HepG2 (cell line): ENCODE data around the gene MRPL10. TPM values are rescaled to one million over a fixed set of nuclear protein-coding genes. Genes with fewer than 3 reads are reported as not detected.

ENCODE experiments used
- ATAD3A ChIP-seq: sonication (generic); formaldehyde crosslinking; IDR thresholded peaks from 2 replicates; pipeline ENCODE4 v1.4.0; 2020; ENCODE audit warnings: missing genetic modification reagents
- ATF4 ChIP-seq, 2 experiments: fragments of 450-650 bp in 1 of 2; sonication (generic) in 1 of 2; formaldehyde crosslinking; IDR thresholded peaks; 2 replicates each; pipeline versions ENCODE4 v1.5.0 to v1.8.0; 2020 to 2022; ENCODE audit warnings: mild to moderate bottlenecking in 1 of 2, missing genetic modification reagents in 1 of 2
- CSRNP1 ChIP-seq: sonication (generic); formaldehyde crosslinking; IDR thresholded peaks from 2 replicates; pipeline ENCODE4 v1.8.1; 2023; ENCODE audit warnings: mild to moderate bottlenecking, missing genetic modification reagents
- DMAP1 ChIP-seq: IDR thresholded peaks from 2 replicates; pipeline ENCODE4 v1.6.1; 2016
- DNMT3B ChIP-seq: conservative IDR thresholded peaks from 2 replicates; pipeline ENCODE4 v1.6.1; 2016; ENCODE audit warnings: missing biosample characterization, control low read depth
- MED1 ChIP-seq: sonication (generic); formaldehyde crosslinking; IDR thresholded peaks from 2 replicates; pipeline ENCODE4 v1.4.0; 2020; ENCODE audit warnings: missing genetic modification reagents
- NR2F6 ChIP-seq, 2 experiments: IDR thresholded peaks; 2 replicates each; pipeline ENCODE4 v1.6.1; 2016; ENCODE audit warnings: antibody characterized with exemption in 1 of 2, mild to moderate bottlenecking in 1 of 2
- PHF8 ChIP-seq: sonication (generic); formaldehyde crosslinking; IDR thresholded peaks from 2 replicates; pipeline ENCODE4 v1.5.0; 2020; ENCODE audit warnings: missing genetic modification reagents
- STAG1 ChIP-seq: sonication (generic); formaldehyde crosslinking; IDR thresholded peaks from 2 replicates; pipeline ENCODE4 v1.4.0; 2020; ENCODE audit warnings: missing genetic modification reagents
- TBX3 ChIP-seq: fragments of 450-650 bp; IDR thresholded peaks from 2 replicates; pipeline ENCODE4 v1.6.1; 2017; ENCODE audit warnings: antibody characterized with exemption, mild to moderate bottlenecking, inconsistent platforms, borderline replicate concordance
- TEAD2 ChIP-seq: sonication (generic); formaldehyde crosslinking; IDR thresholded peaks from 2 replicates; pipeline ENCODE4 v1.9.0; 2021; ENCODE audit warnings: missing genetic modification reagents
- TSC22D2 ChIP-seq: sonication (generic); formaldehyde crosslinking; IDR thresholded peaks from 2 replicates; pipeline ENCODE4 v1.5.1; 2020; ENCODE audit warnings: missing genetic modification reagents, mild to moderate bottlenecking, borderline replicate concordance
- ZBTB26 ChIP-seq: IDR thresholded peaks from 2 replicates; pipeline ENCODE4 v1.6.1; 2016; ENCODE audit warnings: missing compliant biosample characterization, missing genetic modification reagents, borderline replicate concordance
- ZFYVE20 ChIP-seq: sonication (generic); formaldehyde crosslinking; IDR thresholded peaks from 2 replicates; pipeline ENCODE4 v1.8.0; 2023; ENCODE audit warnings: low read depth, mild to moderate bottlenecking, moderate library complexity, missing genetic modification reagents, borderline replicate concordance
- ZNF136 ChIP-seq: sonication (generic); formaldehyde crosslinking; IDR thresholded peaks from 2 replicates; pipeline ENCODE4 v1.8.1; 2022; ENCODE audit warnings: low read depth, mild to moderate bottlenecking, moderate library complexity, missing genetic modification reagents
- ZNF446 ChIP-seq: sonication (generic); formaldehyde crosslinking; IDR thresholded peaks from 2 replicates; pipeline ENCODE4 v1.5.0; 2020; ENCODE audit warnings: mild to moderate bottlenecking, missing genetic modification reagents
- ZNF577 ChIP-seq: sonication (generic); formaldehyde crosslinking; IDR thresholded peaks from 2 replicates; pipeline ENCODE4 v1.4.0; 2020; ENCODE audit warnings: mild to moderate bottlenecking, low read depth, missing genetic modification reagents, borderline replicate concordance
- ZNF83 ChIP-seq: sonication (generic); formaldehyde crosslinking; IDR thresholded peaks from 2 replicates; pipeline ENCODE4 v1.4.0; 2020; ENCODE audit warnings: missing genetic modification reagents, mild to moderate bottlenecking, borderline replicate concordance
- ZNF850 ChIP-seq: sonication (generic); formaldehyde crosslinking; conservative IDR thresholded peaks from 2 replicates; pipeline ENCODE4 v1.9.0; 2021; ENCODE audit warnings: mild to moderate bottlenecking, missing genetic modification reagents
- polyA plus RNA-seq, 8 experiments: library from polyadenylated mRNA; depleted of rRNA in 3 of 8; stranded (reverse) in 7 of 8; unstranded in 1 of 8; fragments of >200 nt; fragmentation: Illumina TruSeq in 4 of 8; extraction: Trizol in 4 of 8; gene quantifications; 2 replicates each; pipeline versions ENCODE4 v1.2.1 to v1.2.3, GENCODE V29; 2011 to 2016; ENCODE audit warnings: low read depth in 4 of 8, missing spikeins in 1 of 8, mixed read lengths in 1 of 8; ENCODE audit not compliant: insufficient read depth in 1 of 8
- total RNA-seq, 5 experiments: library from RNA; depleted of rRNA; stranded (reverse); fragments of >200 nt; fragmentation: Illumina TruSeq; extraction: Trizol; gene quantifications; 2 replicates each; pipeline ENCODE4 v1.2.3, GENCODE V29; 2016; ENCODE audit warnings: low read depth in 1 of 5
- TF ChIP-seq, protein P1 (sequence below): sonication (generic); formaldehyde crosslinking; IDR thresholded peaks from 2 replicates; pipeline ENCODE4 v1.9.0; 2021; ENCODE audit warnings: missing genetic modification reagents, borderline replicate concordance
- TF ChIP-seq, protein P2 (sequence below): sonication (generic); formaldehyde crosslinking; conservative IDR thresholded peaks from 2 replicates; pipeline ENCODE4 v1.8.0; 2022; ENCODE audit warnings: missing genetic modification reagents
- TF ChIP-seq, protein P3 (sequence below): sonication (generic); formaldehyde crosslinking; IDR thresholded peaks from 2 replicates; pipeline ENCODE4 v1.4.0; 2020; ENCODE audit warnings: mild to moderate bottlenecking, missing genetic modification reagents

Gene MRPL10
- total and polyA plus RNA-seq, 2 of the 13 experiments (the other 11 are each of a cell fraction or from before 2014, with no cell fraction given) = 56.7 to 149 TPM

DNA sequence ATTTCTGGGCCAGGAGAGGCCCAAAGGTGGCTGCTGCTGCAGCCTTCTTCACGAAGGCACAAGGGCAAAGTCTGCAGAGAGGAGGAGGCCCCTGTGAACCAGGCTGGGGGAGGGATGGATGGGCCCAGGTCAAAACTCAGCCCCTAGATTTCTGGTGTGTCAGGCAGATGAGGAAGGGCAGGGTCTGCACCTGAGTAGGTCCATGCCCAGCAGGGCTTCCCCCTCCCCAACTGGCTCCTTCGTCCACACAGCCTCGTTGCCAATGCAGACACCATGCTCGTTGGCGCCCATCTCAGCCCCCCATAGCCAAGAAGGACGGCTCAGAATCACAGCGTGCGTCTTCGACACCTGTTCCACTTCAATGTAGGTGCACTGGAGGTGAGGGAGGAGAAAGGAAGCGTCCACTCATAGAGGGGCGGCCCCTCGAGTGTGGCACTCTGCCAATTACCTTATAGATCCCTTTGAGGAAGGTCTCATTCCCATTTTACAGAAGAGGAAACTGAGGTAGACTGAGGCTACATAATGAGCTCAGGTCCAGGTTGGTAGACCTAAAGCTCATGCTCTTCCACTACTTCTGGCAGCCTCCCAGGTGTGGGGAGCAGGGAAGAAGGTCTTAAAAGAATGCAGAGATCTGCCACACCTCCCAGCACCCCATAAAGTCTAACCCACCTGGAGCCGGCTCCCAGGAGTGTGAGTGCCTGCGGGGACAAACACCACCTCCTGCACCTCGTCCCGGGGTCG lies 8.8 kb upstream of the MRPL10 start (continued):
- no peak for TF ChIP-seq ZBTB26 (CRISPR knock-in tag)
- TF ChIP-seq, protein P1, sequence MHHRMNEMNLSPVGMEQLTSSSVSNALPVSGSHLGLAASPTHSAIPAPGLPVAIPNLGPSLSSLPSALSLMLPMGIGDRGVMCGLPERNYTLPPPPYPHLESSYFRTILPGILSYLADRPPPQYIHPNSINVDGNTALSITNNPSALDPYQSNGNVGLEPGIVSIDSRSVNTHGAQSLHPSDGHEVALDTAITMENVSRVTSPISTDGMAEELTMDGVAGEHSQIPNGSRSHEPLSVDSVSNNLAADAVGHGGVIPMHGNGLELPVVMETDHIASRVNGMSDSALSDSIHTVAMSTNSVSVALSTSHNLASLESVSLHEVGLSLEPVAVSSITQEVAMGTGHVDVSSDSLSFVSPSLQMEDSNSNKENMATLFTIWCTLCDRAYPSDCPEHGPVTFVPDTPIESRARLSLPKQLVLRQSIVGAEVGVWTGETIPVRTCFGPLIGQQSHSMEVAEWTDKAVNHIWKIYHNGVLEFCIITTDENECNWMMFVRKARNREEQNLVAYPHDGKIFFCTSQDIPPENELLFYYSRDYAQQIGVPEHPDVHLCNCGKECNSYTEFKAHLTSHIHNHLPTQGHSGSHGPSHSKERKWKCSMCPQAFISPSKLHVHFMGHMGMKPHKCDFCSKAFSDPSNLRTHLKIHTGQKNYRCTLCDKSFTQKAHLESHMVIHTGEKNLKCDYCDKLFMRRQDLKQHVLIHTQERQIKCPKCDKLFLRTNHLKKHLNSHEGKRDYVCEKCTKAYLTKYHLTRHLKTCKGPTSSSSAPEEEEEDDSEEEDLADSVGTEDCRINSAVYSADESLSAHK (CRISPR knock-in tag) = no peak
- no peak for TF ChIP-seq NR2F6 (IDR thresholded peaks at IDR 0.05)
- TF ChIP-seq NR2F6 (CRISPR knock-in tag; IDR thresholded peaks at IDR 0.05) = no peak
- no peak for TF ChIP-seq TEAD2
- TF ChIP-seq, protein P2, sequence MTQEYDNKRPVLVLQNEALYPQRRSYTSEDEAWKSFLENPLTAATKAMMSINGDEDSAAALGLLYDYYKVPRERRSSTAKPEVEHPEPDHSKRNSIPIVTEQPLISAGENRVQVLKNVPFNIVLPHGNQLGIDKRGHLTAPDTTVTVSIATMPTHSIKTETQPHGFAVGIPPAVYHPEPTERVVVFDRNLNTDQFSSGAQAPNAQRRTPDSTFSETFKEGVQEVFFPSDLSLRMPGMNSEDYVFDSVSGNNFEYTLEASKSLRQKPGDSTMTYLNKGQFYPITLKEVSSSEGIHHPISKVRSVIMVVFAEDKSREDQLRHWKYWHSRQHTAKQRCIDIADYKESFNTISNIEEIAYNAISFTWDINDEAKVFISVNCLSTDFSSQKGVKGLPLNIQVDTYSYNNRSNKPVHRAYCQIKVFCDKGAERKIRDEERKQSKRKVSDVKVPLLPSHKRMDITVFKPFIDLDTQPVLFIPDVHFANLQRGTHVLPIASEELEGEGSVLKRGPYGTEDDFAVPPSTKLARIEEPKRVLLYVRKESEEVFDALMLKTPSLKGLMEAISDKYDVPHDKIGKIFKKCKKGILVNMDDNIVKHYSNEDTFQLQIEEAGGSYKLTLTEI (CRISPR knock-in tag) = no peak
- no peak for TF ChIP-seq ZNF136
- TF ChIP-seq DNMT3B = no peak
- TF ChIP-seq ZFYVE20 (CRISPR knock-in tag) = no peak
- TF ChIP-seq TBX3 = no peak
- TF ChIP-seq ATAD3A (CRISPR knock-in tag) = no peak
- no peak for TF ChIP-seq STAG1 (CRISPR knock-in tag)
- no peak for TF ChIP-seq ZNF83 (CRISPR knock-in tag)
- TF ChIP-seq ZNF850 = no peak
- TF ChIP-seq CSRNP1 = no peak
- TF ChIP-seq, protein P3, sequence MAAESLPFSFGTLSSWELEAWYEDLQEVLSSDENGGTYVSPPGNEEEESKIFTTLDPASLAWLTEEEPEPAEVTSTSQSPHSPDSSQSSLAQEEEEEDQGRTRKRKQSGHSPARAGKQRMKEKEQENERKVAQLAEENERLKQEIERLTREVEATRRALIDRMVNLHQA (CRISPR knock-in tag) = no peak
- no peak for TF ChIP-seq TSC22D2 (CRISPR knock-in tag)
- TF ChIP-seq ZNF577 (CRISPR knock-in tag) = no peak
- no peak for TF ChIP-seq ATF4 (CRISPR knock-in tag; IDR thresholded peaks at IDR 0.05)
- TF ChIP-seq MED1 (CRISPR knock-in tag) = no peak
- TF ChIP-seq DMAP1 (CRISPR knock-in tag) = no peak
- TF ChIP-seq PHF8 (CRISPR knock-in tag) = no peak
- TF ChIP-seq ZNF446 (CRISPR knock-in tag) = no peak; the same call in 1 of the 2 replicates
